ENCODE measurements around the gene RGSL1. TPM values are rescaled to one million over a fixed set of nuclear protein-coding genes. Genes with fewer than 3 reads are reported as not detected.

Gene RGSL1
- total RNA-seq, 4 donors from 2014 or later = not detected

DNA sequence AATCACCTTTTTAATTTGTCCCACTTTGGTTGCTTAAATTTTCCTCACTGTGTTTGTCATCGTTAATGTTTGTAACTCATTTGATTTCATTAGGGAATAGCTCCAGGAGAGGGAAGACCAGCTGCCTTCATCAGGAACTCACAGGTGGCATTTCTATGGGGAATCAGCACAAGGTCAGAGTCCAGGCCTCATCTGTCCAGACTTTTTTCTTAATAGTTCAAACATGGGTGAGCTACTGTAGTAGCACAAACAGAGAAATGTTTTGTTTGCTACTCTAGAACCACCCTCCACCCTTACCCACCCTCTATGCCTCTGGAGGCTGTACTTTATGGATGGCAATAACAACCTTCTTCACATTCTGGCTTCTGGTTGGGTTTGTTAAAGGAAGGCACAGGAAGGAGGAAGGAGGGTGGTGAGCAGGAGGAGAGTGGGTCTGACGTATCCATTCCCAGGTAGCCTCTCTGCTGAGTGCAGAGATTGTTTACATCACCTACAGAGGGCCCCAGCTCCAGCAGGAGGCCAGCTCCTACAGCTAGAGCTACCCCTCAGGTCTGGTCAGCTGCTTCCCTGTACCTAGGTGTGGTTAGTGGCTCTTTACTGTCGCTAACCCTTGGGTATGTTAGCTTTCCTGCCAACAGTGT lies 41.4 kb upstream of the RGSL1 start:
- Histone ChIP-seq H3K27me3 (no peaks in the 10 kb centered on the region), H3K9me3 (peaks cover 0 to 6% (median 0%) of the 10 kb centered on the region in 4 donors), H3K4me1 (no peaks in the 10 kb centered on the region), H3K27ac (no peak overlapping the region), H3K4me3 (no peak overlapping the region), H3K36me3 (no peaks in the 10 kb centered on the region)
- no peak for TF ChIP-seq POLR2A (IDR thresholded peaks at IDR 0.05)
- TF ChIP-seq, protein P1, sequence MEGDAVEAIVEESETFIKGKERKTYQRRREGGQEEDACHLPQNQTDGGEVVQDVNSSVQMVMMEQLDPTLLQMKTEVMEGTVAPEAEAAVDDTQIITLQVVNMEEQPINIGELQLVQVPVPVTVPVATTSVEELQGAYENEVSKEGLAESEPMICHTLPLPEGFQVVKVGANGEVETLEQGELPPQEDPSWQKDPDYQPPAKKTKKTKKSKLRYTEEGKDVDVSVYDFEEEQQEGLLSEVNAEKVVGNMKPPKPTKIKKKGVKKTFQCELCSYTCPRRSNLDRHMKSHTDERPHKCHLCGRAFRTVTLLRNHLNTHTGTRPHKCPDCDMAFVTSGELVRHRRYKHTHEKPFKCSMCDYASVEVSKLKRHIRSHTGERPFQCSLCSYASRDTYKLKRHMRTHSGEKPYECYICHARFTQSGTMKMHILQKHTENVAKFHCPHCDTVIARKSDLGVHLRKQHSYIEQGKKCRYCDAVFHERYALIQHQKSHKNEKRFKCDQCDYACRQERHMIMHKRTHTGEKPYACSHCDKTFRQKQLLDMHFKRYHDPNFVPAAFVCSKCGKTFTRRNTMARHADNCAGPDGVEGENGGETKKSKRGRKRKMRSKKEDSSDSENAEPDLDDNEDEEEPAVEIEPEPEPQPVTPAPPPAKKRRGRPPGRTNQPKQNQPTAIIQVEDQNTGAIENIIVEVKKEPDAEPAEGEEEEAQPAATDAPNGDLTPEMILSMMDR (IDR thresholded peaks at IDR 0.05) = no peak
- DNase-seq = no peak

DNA sequence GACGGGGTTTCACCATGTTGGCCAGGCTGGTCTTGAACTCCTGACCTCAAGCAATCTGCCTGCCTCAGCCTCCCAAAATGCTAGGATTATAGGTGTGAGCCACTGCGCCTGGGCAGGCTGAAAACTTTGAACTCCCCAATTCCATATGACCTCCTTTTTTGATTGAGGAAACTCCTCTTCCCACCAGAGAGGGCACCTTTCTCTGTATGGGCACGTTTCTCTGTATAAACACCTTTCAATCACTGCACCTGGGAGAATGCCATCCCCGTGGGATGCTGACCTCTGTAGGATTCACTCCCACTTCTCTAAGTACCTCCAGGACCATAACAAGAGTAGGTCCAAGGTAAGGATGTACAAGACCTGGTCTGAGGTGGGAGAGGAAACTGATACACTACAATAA lies 39.8 kb upstream of the RGSL1 start:
- TF ChIP-seq POLR2A (IDR thresholded peaks at IDR 0.05) = no peak
- TF ChIP-seq, protein P1 (IDR thresholded peaks at IDR 0.05) = no peak

DNA sequence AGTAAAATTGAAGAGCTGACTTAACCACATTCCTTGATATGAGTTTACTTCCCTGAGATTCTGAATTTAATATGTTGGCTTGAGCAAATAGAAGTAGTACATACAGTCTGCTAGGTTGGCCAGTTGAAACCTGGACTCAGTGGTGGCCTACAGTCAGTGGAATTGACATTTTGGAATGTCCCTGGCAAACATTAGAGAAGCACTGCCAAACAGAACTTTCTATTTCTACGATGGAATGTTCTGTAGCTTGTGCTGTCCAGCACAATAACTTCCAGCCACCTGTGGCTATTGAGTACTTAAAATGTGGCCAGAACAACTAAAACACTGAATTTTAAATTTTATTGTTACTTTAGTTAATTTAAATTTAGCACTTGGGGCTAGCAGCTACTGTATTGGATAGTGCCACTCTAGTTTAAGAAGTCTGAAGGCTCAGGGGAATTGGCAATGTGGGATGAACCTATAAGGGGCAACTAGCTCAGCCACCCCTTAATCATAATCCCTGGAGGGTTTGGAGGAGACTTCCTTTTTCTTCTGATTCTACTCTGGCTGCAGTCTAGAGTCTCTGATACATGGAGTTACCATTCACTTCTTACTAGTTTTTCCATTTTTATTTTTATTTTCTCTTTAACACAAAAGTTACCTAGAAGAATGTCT lies 39.2 kb upstream of the RGSL1 start:
- DNase-seq = no peak
- Histone ChIP-seq H3K4me3 (no peak overlapping the region), H3K27ac (no peak overlapping the region)

More for the DNA sequence above, 39.8 kb upstream of the RGSL1 start:
- no peak for DNase-seq
- Histone ChIP-seq H3K36me3 (no peaks in the 10 kb centered on the region), H3K4me3 (no peak overlapping the region), H3K4me1 (no peaks in the 10 kb centered on the region), H3K27ac (no peak overlapping the region), H3K27me3 (no peaks in the 10 kb centered on the region), H3K9me3 (peaks cover 0 to 2% (median 0%) of the 10 kb centered on the region in 4 donors)

DNA sequence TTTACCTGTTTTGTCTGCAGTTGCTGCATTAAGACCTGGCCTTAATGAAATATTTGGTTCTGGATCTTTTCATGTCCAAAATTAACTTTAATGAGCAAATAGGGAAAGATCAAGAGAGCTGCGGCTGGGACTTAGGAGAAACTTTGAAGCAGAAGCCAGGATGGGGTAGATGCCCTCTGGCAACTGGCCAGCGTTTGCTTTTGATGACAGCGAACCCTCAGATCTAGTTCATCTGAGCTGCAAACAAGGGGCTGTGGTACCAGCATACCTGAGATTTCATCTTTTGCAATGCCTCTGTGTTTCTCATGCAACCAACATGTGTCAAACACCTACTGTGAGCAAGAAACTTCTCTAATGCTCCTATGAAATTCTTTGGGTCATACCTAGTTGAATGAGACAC lies 36.5 kb upstream of the RGSL1 start:
- H3K4me3 ChIP-seq = no peak overlapping the region
- H3K27me3 ChIP-seq = no peaks in the 10 kb centered on the region
- H3K36me3 ChIP-seq = no peaks in the 10 kb centered on the region
- no peaks in the 10 kb centered on the region for H3K4me1 ChIP-seq
- no peaks in the 10 kb centered on the region for H3K9me3 ChIP-seq
- no peak for DNase-seq
- no peak overlapping the region for H3K27ac ChIP-seq
- TF ChIP-seq POLR2A (IDR thresholded peaks at IDR 0.05) = no peak
- TF ChIP-seq, protein P1 (IDR thresholded peaks at IDR 0.05) = no peak

More for the DNA sequence above, 39.2 kb upstream of the RGSL1 start:
- Histone ChIP-seq H3K27me3 (no peaks in the 10 kb centered on the region), H3K9me3 (no peaks in the 10 kb centered on the region), H3K4me1 (no peaks in the 10 kb centered on the region), H3K36me3 (no peaks in the 10 kb centered on the region)
- no peak for TF ChIP-seq POLR2A (IDR thresholded peaks at IDR 0.05)
- TF ChIP-seq, protein P1 (IDR thresholded peaks at IDR 0.05) = no peak

DNA sequence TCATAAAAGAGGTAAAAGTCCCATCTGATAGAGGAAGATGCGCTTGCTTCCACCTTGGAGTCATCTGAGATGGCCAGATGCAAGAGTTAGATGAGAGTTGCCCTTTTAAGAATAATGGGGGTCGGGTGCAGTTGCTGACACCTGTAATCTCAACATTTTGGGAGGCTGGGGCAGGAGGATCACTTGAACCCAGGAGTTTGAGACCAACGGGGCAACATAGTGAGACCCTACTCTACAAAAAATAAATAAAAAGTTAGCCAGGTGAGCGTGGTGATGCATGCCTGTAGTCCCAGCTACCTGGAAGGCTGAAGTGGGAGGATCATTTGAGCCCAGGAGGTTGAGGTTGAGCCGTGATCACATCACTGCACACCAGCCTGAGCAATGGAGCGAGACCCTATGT lies 36.0 kb upstream of the RGSL1 start:
- no peaks in the 10 kb centered on the region for H3K4me1 ChIP-seq
- no peaks in the 10 kb centered on the region for H3K27me3 ChIP-seq
- TF ChIP-seq POLR2A (IDR thresholded peaks at IDR 0.05) = no peak
- TF ChIP-seq, protein P1 (IDR thresholded peaks at IDR 0.05) = no peak
- no peaks in the 10 kb centered on the region for H3K36me3 ChIP-seq
- no peak for DNase-seq
- no peaks in the 10 kb centered on the region for H3K9me3 ChIP-seq
- no peak overlapping the region for H3K27ac ChIP-seq
- no peak overlapping the region for H3K4me3 ChIP-seq

Measured in Peyer's patch (tissue), 4 donors.